MCF 10A (cell line): Measurements from ENCODE around the gene CACNA1C. TPM values are rescaled to one million over a fixed set of nuclear protein-coding genes. Genes with fewer than 3 reads are reported as not detected.

ENCODE experiments used
- BruUV-seq: library from RNA; stranded (reverse); fragments of 400-500 nt; replicated peaks from 2 replicates; lab custom pipeline; 2021; lab: Mats Ljungman, UMichigan
- CTCF ChIA-PET: fragments of 300-600 bp; sonication (Branson Sonifier 250); formaldehyde crosslinking; extraction: SDS; loops from one replicate; lab custom pipeline; 2021; ENCODE audit warnings: antibody characterized with exemption, inconsistent platforms; lab: Yijun Ruan, JAX
- POLR2A ChIA-PET: fragments of 300-600, 350-650 bp; sonication (Branson Sonifier 250); formaldehyde crosslinking; extraction: SDS; loops from one replicate; lab custom pipeline; 2020; ENCODE audit warnings: antibody characterized with exemption, inconsistent platforms; lab: Yijun Ruan, JAX
- DNase-seq: peaks from one replicate; pipeline ENCODE4 v3.0.0-alpha.2; 2018; ENCODE audit not compliant: unreplicated experiment
- H3K27ac Mint-ChIP-seq: one replicate; pipeline ENCODE4 v1.8.0; 2022; ENCODE audit warnings: mild to moderate bottlenecking, low read depth, mixed read lengths; ENCODE audit not compliant: unreplicated experiment
- H3K27me3 Mint-ChIP-seq: one replicate; pipeline ENCODE4 v1.8.0; 2022; ENCODE audit warnings: mixed read lengths; ENCODE audit not compliant: insufficient read depth, unreplicated experiment
- H3K36me3 Mint-ChIP-seq: one replicate; pipeline ENCODE4 v1.8.0; 2022; ENCODE audit warnings: mild to moderate bottlenecking, moderate library complexity, mixed read lengths; ENCODE audit not compliant: insufficient read depth, unreplicated experiment
- H3K4me1 Mint-ChIP-seq: one replicate; pipeline ENCODE4 v1.8.0; 2022; ENCODE audit warnings: mixed read lengths; ENCODE audit not compliant: insufficient read depth, unreplicated experiment
- H3K4me3 Mint-ChIP-seq: one replicate; pipeline ENCODE4 v1.8.0; 2022; ENCODE audit warnings: mild to moderate bottlenecking, moderate library complexity, mixed read lengths; ENCODE audit not compliant: unreplicated experiment
- H3K9me3 Mint-ChIP-seq: one replicate; pipeline ENCODE4 v1.8.0; 2022; ENCODE audit warnings: mixed read lengths; ENCODE audit not compliant: unreplicated experiment
- intact Hi-C: fragments of 100-400 bp; cut with micrococcal nuclease; formaldehyde crosslinking; loops from 2 replicates; pipeline ENCODE4 v1.14.1; 2022
- total RNA-seq: library from RNA; stranded (reverse); gene quantifications from 2 replicates; pipeline ENCODE4 v1.2.3, GENCODE V29; 2022
- TF ChIP-seq, protein P1 (sequence below): fragments of 200-600 bp; IDR thresholded peaks from one replicate; pipeline ENCODE4 v1.8.0; 2022; ENCODE audit warnings: antibody characterized with exemption, mild to moderate bottlenecking; ENCODE audit not compliant: unreplicated experiment

CACNA1C gene
- total RNA-seq, 1 experiment from 2014 or later = not detected

DNA sequence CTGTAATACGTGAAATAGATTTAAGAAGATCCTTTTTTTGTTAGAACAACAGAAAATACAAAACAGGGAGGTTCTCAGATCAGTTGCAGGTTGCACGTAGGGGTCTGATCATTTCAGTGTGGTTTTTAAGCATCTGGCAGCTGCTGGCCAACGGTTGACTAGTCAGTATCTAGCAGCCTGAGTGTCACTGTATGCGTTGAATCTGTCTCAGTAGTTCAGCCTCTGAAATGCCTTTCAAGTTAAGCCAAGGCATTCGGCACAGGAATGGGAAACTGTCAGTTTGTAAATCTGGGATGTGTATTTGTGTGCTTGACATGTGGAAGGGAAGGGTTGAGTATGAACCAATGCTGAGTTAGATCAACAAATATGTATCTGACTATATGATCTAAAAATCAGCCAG, 165.9 kb downstream of the CACNA1C start:
- H3K27ac Mint-ChIP-seq = no peak overlapping the region
- ChIA-PET CTCF (interaction anchor here (0.6 kb wide), 1 partner anchor 98 kb away, joined by 3 read pairs; no protein-coding TSS in a partner anchor), POLR2A (no interaction called here)
- no peaks in the 10 kb centered on the region for H3K9me3 Mint-ChIP-seq
- intact Hi-C loops = no loop called here
- H3K4me1 Mint-ChIP-seq = no peaks in the 10 kb centered on the region
- no peaks in the 10 kb centered on the region for H3K36me3 Mint-ChIP-seq
- no peak overlapping the region for H3K4me3 Mint-ChIP-seq
- BruUV-seq = no TSS peak
- DNase-seq = no peak
- H3K27me3 Mint-ChIP-seq = no peaks in the 10 kb centered on the region
- TF ChIP-seq, protein P1, sequence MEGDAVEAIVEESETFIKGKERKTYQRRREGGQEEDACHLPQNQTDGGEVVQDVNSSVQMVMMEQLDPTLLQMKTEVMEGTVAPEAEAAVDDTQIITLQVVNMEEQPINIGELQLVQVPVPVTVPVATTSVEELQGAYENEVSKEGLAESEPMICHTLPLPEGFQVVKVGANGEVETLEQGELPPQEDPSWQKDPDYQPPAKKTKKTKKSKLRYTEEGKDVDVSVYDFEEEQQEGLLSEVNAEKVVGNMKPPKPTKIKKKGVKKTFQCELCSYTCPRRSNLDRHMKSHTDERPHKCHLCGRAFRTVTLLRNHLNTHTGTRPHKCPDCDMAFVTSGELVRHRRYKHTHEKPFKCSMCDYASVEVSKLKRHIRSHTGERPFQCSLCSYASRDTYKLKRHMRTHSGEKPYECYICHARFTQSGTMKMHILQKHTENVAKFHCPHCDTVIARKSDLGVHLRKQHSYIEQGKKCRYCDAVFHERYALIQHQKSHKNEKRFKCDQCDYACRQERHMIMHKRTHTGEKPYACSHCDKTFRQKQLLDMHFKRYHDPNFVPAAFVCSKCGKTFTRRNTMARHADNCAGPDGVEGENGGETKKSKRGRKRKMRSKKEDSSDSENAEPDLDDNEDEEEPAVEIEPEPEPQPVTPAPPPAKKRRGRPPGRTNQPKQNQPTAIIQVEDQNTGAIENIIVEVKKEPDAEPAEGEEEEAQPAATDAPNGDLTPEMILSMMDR = no peak

DNA sequence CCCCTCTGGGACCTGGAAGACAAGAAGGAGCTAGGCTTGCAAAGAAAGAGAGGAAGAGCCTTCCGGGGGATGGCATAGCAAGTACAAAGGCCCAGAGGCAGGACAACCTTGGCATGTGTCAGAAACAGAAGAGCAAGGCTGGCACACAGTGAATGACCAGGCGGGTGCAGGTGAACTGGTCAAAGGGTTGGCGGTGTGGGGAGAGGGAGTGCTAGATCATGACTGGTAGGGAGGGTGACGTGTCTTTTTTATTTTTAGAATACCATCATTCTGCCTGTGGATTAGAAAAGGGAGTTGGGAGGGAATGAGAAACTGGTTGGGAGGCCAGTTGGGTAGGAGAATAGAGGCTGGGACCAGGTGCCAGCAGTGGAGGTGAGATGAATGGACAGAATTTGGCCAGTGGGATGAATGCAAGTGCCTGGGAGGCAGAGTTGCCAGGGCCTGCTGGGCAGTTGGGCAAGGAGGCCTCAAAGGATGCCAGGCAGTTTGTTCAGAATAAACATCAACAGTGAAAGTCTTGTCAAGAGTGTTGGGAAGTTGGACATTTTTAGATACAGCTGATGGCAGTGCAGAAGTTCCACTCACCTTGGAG, 168.3 kb downstream of the CACNA1C start:
- Mint-ChIP-seq H3K9me3 (no peaks in the 10 kb centered on the region), H3K27ac (no peak overlapping the region), H3K4me1 (no peaks in the 10 kb centered on the region), H3K4me3 (no peak overlapping the region), H3K27me3 (no peaks in the 10 kb centered on the region), H3K36me3 (no peaks in the 10 kb centered on the region)
- POLR2A ChIA-PET = interaction anchor here (1.4 kb wide), 1 partner anchor 49 kb away, joined by 4 read pairs; no protein-coding TSS in a partner anchor
- intact Hi-C loops = no loop called here
- no TSS peak for BruUV-seq
- TF ChIP-seq, protein P1 = no peak
- no peak for DNase-seq
- CTCF ChIA-PET = interaction anchor here (0.5 kb wide), 1 partner anchor 24 kb away, joined by 3 read pairs; no protein-coding TSS in a partner anchor

DNA sequence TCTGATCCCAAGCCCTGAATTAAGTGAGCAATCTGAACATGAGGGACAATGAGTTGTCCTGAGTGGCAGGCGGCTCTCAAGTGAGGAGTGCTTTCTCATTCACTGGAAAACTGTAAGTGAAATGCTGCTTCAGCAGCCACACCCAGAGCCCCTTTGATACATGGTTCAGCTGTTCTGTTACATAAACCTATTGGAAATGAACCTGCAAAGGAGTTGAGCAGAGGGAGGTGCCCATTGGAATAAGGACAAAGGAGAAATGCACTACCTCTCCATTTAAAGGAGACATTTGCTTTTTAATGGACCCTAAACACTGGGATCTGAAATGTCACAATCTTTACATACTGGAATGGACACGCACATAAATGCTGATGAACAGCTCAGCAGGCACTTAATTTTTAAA, 169.9 kb downstream of the CACNA1C start:
- no peak overlapping the region for H3K27ac Mint-ChIP-seq
- no peaks in the 10 kb centered on the region for H3K4me1 Mint-ChIP-seq
- ChIA-PET POLR2A (interaction anchor here (1.8 kb wide), 1 partner anchor 9 kb away, joined by 6 read pairs; no protein-coding TSS in a partner anchor), CTCF (no interaction called here)
- H3K9me3 Mint-ChIP-seq = no peaks in the 10 kb centered on the region
- no TSS peak for BruUV-seq
- no peaks in the 10 kb centered on the region for H3K27me3 Mint-ChIP-seq
- DNase-seq = no peak
- H3K36me3 Mint-ChIP-seq = no peaks in the 10 kb centered on the region
- intact Hi-C loops = no loop called here
- TF ChIP-seq, protein P1 = no peak
- H3K4me3 Mint-ChIP-seq = no peak overlapping the region

DNA sequence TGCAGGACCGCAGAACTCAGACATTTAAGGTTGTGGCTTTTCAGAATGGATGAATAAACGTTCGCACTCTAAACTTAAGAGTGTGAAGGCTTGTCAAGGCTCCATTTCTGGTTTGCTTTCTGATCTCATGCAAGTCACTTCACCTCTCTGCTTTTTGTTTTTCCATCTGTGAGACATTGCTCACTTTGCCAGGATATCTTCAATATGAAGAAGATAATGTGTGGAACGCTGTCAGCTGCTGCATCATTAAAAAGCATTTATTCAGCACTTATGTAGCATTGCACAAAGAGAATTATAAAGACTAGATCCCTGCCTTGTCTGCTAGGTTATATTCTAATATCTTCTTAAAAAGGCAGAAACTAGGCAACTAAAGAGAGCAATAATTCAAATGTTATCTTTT, 172.2 kb downstream of the CACNA1C start:
- H3K27me3 Mint-ChIP-seq = no peaks in the 10 kb centered on the region
- no peaks in the 10 kb centered on the region for H3K4me1 Mint-ChIP-seq
- no peak overlapping the region for H3K27ac Mint-ChIP-seq
- ChIA-PET POLR2A (interaction anchor here (0.7 kb wide), 1 partner anchor 391 kb away, joined by 3 read pairs; no protein-coding TSS in a partner anchor), CTCF (no interaction called here)
- DNase-seq = no peak
- H3K4me3 Mint-ChIP-seq = no peak overlapping the region
- no peaks in the 10 kb centered on the region for H3K9me3 Mint-ChIP-seq
- BruUV-seq = no TSS peak
- H3K36me3 Mint-ChIP-seq = no peaks in the 10 kb centered on the region
- TF ChIP-seq, protein P1 = no peak
- intact Hi-C loops = no loop called here
